RWPE2 (cell line): ENCODE measurements around the gene VPS54.
"Not testable (repeated sequence)": the region's sequence is repeated elsewhere in the genome, so short reads cannot be mapped to it uniquely, and the experiment has no call there.

Experiments
- ATAC-seq: fragments of 200-7000 bp; cut with Tn5 transposase; 3 replicates; pipeline ENCODE4 v1.9.1; 2021; ENCODE audit warnings: low read depth
- DNase-seq: peaks from one replicate; pipeline ENCODE4 v3.0.0-alpha.2; 2020; ENCODE audit warnings: low spot score
- H3K27ac ChIP-seq: fragments of 450-650 bp; 2 replicates; pipeline ENCODE4 v1.5.1; 2017; ENCODE audit warnings: mild to moderate bottlenecking; ENCODE audit not compliant: poor library complexity, severe bottlenecking
- H3K27me3 ChIP-seq: fragments of 250-450 bp; sonication (Bioruptor Pico); 2 replicates; pipeline ENCODE4 v1.5.1; 2021; ENCODE audit warnings: mild to moderate bottlenecking, moderate library complexity; ENCODE audit not compliant: insufficient read depth, poor library complexity, severe bottlenecking
- H3K36me3 ChIP-seq: fragments of 250-450 bp; sonication (Bioruptor Pico); 2 replicates; pipeline ENCODE4 v1.5.1; 2020; ENCODE audit warnings: low read depth, mild to moderate bottlenecking, moderate library complexity
- H3K4me1 ChIP-seq: fragments of 250-450 bp; sonication (Bioruptor Pico); 2 replicates; pipeline ENCODE4 v1.5.1; 2021; ENCODE audit warnings: mild to moderate bottlenecking, moderate library complexity; ENCODE audit not compliant: insufficient read depth, poor library complexity, severe bottlenecking
- H3K4me3 ChIP-seq: fragments of 250-450 bp; sonication (Bioruptor Pico); 2 replicates; pipeline ENCODE4 v1.5.1; 2021; ENCODE audit warnings: mild to moderate bottlenecking, moderate library complexity; ENCODE audit not compliant: severe bottlenecking
- H3K9me3 ChIP-seq: fragments of 250-450 bp; sonication (Bioruptor Pico); 2 replicates; pipeline ENCODE4 v1.5.1; 2021; ENCODE audit warnings: mild to moderate bottlenecking, moderate library complexity; ENCODE audit not compliant: severe bottlenecking
- TF ChIP-seq, protein P1 (sequence below): fragments of 450-650 bp; IDR thresholded peaks from one replicate; pipeline ENCODE4 v1.5.1; 2017; ENCODE audit warnings: mild to moderate bottlenecking, moderate library complexity; ENCODE audit not compliant: poor library complexity, severe bottlenecking

The VPS54 gene

DNA sequence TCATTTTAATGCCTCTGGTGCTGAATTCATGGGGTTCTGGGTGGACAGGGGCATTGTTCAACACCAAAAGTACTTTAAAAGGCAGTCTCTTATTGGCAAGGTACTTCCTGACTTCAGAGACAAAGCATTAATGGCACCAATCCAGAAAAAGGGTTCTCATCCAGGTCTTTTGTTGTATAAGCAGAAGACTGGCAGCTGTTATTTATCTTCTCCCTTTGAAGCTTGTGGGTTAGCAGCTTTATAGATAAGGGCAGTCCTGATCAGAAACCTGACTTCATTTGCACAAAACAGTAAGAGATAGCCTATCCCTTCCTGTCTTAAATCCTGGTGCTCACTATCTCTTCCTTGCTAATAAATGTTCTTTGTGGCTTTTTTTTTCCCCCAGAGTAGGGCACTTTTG, 68.8 kb downstream of the VPS54 start:
- no peak for ATAC-seq
- Histone ChIP-seq H3K36me3 (peaks cover 28% of the 10 kb centered on the region), H3K4me1 (no peaks in the 10 kb centered on the region), H3K4me3 (no peak overlapping the region), H3K9me3 (no peaks in the 10 kb centered on the region), H3K27me3 (no peaks in the 10 kb centered on the region), H3K27ac (no peak overlapping the region)
- DNase-seq: no peak
- TF ChIP-seq, protein P1, sequence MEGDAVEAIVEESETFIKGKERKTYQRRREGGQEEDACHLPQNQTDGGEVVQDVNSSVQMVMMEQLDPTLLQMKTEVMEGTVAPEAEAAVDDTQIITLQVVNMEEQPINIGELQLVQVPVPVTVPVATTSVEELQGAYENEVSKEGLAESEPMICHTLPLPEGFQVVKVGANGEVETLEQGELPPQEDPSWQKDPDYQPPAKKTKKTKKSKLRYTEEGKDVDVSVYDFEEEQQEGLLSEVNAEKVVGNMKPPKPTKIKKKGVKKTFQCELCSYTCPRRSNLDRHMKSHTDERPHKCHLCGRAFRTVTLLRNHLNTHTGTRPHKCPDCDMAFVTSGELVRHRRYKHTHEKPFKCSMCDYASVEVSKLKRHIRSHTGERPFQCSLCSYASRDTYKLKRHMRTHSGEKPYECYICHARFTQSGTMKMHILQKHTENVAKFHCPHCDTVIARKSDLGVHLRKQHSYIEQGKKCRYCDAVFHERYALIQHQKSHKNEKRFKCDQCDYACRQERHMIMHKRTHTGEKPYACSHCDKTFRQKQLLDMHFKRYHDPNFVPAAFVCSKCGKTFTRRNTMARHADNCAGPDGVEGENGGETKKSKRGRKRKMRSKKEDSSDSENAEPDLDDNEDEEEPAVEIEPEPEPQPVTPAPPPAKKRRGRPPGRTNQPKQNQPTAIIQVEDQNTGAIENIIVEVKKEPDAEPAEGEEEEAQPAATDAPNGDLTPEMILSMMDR: no peak

DNA sequence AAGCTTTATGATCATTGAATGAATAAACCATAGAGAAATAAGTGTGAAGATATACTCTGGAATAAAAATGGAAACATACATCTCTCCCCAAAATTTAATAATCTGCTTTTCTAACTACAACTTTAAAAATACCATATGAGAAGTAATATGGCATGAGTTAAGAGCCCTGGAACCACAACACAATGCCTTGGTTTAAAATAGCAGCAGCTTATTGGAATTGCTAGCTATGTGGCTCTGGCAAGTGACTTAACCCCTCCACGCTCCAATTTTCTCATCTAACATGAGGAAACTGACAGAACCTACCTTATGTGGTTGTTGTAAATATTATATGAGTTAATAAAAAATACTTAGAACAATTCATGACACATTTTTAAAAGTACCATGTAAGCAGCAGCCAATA, 76.4 kb downstream of the VPS54 start:
- no peaks in the 10 kb centered on the region for H3K27me3 ChIP-seq
- H3K4me3 ChIP-seq: no peak overlapping the region
- no peak overlapping the region for H3K27ac ChIP-seq
- no peak for ATAC-seq
- H3K36me3 ChIP-seq: peaks cover 42% of the 10 kb centered on the region
- H3K9me3 ChIP-seq: no peaks in the 10 kb centered on the region
- no peak for DNase-seq
- TF ChIP-seq, protein P1: no peak
- no peaks in the 10 kb centered on the region for H3K4me1 ChIP-seq

DNA sequence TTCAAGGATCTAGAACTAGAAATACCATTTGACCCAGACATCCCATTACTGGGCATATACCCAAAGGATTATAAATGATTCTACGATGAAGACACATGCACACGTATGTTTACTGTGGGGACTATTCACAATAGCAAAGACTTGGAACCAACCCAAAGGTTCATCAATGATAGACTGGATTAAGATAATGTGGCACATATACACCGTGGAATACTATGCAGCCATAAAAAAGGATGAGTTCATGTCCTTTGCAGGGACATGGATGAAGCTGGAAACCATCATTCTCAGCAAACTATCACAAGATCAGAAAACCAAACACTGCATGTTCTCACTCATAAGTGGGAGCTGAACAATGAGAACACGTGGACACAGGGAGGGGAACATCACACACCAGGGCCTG, 87.1 kb downstream of the VPS54 start:
- ATAC-seq, H3K4me1 ChIP-seq, DNase-seq, H3K9me3 ChIP-seq, H3K4me3 ChIP-seq, H3K27me3 ChIP-seq, H3K27ac ChIP-seq: not testable (repeated sequence)
- peaks cover 23% of the 10 kb centered on the region for H3K36me3 ChIP-seq

DNA sequence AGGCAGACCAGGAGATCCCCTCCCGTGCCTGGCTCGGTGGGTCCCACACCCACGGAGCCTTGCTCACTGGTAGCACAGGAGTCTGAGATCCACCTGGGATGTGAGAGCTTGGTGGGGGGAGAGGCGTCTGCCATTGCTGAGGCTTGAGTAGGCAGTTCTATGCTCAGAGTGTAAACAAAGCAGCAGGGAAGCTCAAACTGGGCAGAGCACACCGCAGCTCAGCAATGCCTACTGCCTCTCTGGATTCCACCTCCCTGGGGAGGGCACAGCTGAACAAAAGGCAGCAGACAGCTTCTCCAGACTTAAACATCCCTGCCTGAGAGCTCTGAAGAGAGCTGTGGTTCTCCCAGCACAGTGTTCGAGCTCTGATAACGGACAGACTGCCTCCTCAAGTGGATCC, 92.4 kb downstream of the VPS54 start:
- TF ChIP-seq, protein P1: no peak
- H3K36me3 ChIP-seq: peaks cover 5% of the 10 kb centered on the region; the same call in 1 of the 2 replicates
- H3K4me3 ChIP-seq: no peak overlapping the region
- no peaks in the 10 kb centered on the region for H3K9me3 ChIP-seq
- no peak for DNase-seq
- H3K27ac ChIP-seq: no peak overlapping the region
- ATAC-seq: no peak
- H3K27me3 ChIP-seq: no peaks in the 10 kb centered on the region
- no peaks in the 10 kb centered on the region for H3K4me1 ChIP-seq

DNA sequence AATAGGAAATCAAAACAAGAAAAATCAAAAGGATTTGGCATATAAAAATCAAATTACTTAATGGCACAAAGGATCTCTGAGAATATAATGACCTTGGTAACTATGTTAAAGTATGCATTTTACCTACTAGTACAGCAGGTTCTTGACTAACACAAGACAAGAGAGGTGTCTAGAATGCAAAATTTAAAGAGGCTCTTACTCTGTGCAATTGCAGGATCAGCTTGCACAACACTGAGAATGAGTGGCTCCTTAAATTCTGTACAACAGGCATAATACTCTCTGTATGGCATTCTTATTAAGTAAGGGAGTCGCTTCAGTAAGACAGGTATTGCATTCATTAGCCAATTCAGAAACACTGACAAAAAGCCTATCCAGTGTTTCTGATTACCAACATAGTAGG, 104.9 kb downstream of the VPS54 start:
- TF ChIP-seq, protein P1: no peak
- ATAC-seq (no peak), DNase-seq (no peak)
- Histone ChIP-seq H3K36me3 (peaks cover 61% of the 10 kb centered on the region), H3K27ac (no peak overlapping the region), H3K4me1 (no peaks in the 10 kb centered on the region), H3K9me3 (no peaks in the 10 kb centered on the region), H3K4me3 (no peak overlapping the region), H3K27me3 (no peaks in the 10 kb centered on the region)

DNA sequence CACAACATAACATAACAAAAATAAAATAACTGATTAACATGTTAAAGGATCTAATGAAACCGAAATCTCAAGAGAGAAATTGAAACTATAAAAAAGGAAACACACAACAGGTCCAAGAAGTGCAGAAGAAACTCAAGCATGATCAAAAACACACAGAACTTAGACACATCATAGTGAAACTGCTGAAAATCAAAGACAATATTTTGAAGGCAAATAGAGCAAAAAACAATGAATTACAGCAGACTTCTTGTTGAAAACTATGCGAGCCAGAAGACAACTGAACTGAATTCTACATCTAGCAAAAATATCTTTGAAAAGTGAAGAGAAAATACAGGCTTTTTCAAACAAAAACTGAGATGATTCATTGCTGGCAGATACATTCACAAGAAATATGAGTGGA, 116.2 kb downstream of the VPS54 start:
- Histone ChIP-seq H3K27me3 (no peaks in the 10 kb centered on the region), H3K4me3 (no peak overlapping the region), H3K27ac (no peak overlapping the region), H3K36me3 (peaks cover 36% of the 10 kb centered on the region), H3K4me1 (no peaks in the 10 kb centered on the region), H3K9me3 (peaks cover 8% of the 10 kb centered on the region)
- TF ChIP-seq, protein P1: no peak
- no peak for ATAC-seq
- DNase-seq: no peak
